NCI-H2171 treated with DMSO at 0.1 percent for 48 hours (cell line): ENCODE data around the gene SHB.

Experiments used
- DNase-seq: peaks from one replicate; lab custom pipeline; 2025; lab: John Stamatoyannopoulos, UW

SHB gene

DNA sequence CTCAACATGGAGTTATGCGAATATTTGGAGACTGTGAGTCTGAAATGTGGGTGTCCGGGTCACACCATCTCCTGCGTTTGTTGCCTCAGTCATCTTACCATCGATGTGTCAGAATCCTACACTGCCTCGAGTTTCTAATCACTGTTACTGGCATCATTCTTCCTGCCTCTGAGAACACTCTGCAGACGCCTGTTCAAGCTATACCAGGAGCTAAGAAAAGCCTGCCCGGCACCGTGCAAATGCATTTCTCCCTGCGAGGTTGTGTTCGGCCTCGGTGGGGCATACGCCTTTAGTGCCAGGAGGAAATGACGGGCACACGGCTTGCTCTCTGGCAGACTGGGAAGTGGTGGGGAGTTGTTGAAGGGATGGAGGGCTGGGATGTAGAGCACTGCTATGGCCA lies 133.9 kb downstream of the SHB start:
- no peak for DNase-seq

DNA sequence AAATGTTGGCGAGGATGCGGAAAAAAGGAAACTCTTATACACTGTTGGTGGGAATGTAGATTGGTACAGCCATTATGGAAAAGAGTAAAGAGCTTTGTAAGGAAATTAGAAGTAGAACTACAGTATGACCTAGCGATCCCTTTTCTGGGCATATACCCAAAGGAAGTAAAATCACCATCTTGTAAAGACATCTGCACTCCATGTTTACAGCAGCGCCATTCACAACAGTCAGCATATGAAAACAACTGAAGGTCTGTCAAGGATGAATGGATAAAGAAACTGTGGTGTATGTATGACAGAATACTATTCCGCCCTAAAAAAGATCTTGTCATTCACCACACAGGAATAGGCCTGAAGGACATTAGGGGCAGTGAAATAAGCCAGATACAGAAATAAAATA lies 137.4 kb downstream of the SHB start:
- no peak for DNase-seq

DNA sequence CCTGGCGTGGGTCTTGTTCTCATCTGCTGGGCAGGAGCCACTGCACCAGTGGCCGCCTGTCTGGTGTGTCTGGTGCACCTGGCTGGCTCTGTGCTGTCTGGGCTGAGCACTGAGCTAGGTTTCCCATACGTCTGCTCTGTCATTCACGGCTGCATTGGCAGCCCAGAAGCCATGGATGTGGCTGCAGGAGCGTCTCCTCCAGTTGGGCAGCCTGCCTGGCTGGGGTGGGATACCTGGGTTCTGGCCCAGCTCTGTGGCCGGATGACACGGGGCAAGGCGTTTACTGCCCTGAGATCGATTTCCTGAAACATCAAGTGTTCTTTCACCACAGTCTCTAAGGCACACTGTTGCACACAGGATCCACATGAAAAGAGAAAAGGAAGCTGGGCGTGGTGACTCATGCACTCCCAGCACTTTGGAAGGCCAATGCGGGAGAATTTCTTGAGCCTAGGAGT lies 139.6 kb downstream of the SHB start:
- DNase-seq, result no peak

DNA sequence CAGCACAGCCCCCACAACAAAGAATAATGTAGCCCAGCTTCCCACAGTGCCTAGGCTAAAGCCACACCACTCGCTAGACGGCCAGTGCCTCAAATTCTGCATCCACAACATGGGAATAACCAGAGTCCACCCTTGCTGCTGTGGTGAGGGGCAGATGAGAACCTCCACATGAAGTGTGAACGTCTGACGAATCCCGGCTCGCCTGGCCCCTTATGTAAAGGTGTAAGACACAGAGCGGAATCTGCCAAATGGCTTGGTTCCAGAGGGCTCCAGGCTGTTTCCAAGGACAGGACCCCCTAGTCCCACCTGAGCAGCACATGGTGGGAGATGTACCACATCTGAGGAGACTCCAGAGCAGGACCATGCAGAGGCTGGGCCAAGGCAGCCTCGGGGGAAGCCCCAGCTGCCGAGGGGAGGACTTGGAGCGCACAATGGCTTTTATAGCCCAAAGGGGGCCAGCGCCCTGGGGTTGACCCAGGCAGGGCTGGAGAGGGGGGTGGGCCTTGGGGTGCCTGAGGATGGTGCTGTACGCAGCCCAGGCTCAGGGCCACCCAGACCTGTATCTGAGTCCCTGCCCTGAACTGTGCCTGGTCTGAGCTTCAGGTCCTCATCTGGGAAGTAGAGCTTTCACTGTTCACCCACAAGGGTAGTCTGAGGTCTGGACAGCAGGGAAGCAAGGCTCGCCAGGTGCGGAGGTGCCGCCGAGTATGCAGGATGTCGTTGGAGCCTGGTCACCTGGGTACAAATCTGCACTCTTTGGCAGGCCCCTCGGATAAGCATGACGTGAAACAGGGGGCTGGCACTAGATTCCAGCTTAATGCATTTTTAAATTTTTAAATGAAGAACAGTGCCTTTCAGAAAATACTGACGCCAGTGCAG lies 140.2 kb downstream of the SHB start:
- no peak for DNase-seq

DNA sequence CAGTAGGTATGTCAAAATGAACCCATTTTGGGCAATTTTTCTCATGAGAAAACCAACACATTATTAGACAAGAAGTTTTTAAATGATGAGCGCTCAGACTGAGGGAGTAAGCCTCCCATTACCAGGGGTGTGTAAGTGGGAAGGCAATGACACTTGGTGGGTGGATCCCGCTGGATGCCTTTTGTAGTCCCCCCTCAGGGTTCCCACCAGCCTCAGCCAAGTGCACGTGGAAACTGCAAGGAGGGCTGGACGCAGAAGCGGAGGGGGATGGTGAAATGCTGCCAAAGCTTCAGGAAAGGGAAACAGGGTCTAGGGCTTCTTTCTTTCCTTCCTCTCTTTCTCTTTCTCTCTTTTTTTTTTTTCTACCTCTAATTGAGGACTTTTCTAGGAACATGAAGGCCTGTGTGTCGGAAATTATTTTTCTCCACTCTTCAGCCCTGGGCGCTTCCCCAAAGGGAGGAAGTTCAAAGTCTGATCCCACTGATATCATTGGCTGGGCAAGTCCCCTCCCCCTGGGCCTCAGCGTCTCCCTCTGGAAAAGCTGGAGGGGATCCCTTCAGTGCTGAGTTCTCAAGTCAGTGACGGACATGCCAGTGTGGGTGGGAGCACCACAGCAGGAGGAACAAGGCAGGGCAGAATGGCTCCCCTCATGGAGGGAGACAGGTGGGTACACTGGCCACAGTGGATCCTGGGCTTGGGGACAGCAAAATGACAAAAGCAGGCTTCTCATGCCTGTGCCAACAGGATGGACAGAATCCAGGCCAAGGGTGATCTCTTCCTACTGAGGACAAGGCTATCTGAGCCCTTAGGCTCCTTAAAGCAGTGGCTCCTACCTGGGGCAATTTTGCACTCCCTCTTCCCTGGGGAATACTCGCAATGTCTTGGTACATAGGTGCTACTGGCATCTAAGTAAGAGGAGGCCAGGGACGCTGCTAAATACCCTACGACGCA lies 141.2 kb downstream of the SHB start:
- DNase-seq, result no peak

DNA sequence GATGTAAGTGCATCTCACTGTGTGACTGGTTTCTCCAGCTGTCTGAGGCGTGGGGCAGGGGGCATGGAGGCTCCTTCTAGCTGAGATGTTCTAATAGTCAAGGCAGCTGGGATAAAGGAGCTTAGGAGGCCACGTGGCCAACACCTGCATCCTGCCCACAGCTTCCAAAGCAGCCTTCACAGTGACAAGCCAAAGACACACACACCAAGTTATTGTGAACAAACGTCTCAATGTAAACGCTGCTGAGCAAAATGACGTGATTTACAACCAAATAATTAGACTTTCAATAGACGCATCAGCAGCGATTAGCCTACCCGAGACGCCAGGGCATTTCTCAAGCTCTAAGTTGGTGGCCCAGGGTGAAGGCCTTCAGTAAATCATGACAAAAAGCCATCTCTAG lies 141.9 kb downstream of the SHB start:
- no peak for DNase-seq

DNA sequence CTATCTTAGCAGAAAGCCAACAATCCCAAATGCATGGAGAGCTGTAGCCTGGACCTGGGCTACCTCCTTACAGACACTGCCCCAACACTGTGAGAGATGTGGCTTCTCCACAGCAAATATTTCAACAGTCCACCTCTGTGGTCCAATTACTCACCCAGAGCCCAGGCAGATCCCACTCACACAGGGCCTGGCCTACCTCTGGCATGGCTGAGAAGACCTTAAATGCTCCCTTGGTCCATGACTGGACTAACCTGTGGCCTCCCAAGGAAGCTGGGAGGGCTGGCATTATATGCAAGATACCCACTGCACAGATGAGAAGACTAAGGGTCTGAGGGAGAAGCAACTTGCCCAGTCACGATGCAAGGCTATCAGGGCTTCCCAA lies 142.3 kb downstream of the SHB start:
- no peak for DNase-seq

DNA sequence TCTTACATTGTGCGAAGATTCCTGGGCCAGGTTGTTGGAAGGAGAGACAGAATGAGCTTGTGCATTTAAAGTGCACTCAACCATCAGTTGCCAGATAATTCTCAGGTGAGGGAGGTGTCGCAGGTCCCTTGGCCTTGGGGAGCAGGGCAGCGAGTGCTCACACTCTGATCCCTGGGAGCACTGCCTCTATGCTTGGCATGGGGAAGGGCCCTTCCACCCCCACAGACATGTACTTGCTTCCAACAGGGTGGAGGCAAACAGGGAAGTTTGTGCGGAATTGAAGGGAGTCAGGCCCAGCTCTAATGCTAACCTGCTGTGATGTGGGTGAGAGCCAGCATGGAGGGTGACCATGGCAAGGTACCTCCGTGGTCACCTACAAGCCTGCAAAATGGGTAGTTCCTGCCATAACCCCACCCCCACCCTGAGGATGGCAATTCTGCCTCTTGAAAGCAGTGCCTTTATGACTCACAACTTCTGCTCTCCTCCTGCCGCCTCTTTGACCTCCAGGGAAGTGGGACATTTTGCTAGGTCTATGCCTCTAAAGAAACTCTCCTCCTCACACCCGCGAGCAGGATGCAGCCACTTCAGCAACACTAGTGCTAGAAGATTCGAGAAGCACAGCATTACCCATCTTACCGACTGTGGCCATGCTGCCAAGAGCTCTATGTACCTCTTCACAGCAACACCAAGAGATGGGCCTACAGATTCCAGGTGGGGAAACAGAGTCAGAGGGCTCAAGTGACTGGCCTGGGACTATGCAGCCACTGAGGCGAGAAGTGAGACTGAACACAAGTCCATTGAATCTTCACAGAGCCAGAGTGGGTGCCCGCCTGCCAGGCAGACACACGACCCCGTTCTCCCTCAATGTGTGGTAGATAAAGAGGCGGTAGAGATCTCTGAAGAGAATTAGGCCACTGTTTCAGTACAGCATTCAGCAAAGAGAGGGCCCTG lies 143.0 kb downstream of the SHB start:
- no peak for DNase-seq

DNA sequence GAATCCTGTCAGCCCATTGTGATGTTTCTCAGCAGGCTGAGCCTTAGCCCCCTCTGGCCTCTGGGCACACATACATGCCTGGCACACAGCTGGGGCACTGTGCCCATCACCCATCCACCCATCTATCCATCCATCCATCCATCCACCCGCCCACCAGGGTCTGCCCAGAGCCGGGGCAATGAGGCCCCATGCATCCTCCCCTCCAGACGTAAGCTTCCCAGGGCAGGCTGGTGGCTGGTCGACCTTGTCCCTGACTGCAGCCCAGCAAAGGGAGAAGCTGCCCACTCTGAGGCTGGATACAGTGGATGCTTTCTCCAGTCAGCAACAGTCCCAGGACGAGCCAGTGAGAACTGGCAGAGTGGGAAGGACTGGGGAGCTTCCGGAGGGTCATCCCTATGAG lies 144.0 kb downstream of the SHB start:
- DNase-seq, result no peak

DNA sequence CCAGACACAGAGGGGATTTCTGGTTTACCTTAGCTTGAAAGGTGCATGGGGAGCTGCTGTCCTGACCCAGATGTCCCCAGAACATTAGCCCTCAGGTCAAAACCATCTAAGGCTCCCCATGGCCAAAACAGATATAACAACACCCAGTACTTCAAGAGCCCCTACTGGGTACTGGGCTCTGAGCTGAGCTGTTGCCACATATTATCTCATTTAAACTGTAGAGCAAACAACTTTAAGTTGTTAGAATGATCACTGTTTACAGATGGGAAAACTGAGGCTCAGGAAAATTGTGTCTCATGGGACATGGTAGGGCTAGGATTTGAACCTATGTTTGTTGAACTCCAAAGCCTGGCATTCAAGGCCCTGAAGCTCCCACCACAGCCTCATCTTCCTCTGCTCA lies 144.5 kb downstream of the SHB start:
- no peak for DNase-seq

DNA sequence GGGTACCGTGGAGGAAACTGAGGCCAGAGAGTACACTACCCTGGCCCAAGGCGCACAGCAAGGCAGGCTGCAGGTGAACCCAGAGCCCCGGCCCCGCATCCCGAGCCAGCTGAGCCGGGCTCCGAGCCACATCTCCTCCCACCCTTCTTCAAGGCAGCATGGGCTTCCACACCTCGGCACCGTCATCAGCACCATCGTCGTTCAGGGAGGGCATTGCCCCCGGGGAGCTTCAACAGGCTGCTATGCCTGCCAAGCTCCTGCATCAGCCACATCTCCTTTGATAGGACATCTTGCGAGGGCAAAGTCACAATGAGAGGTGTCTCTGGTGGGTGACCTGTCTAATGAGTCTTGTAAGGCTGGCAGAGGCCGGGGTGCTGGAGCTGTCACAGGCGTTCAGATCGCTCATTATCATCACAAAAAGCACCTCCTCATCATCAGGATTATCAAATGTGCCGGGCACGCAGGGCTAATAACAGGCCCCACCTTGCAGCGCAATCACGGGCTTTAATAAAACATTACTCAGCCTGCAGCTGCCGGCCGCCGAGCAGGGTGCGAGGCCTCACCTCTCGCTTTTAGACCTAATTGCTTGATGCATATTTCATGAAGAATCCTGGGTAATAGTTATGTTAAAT lies 145.1 kb downstream of the SHB start:
- DNase-seq, result no peak

DNA sequence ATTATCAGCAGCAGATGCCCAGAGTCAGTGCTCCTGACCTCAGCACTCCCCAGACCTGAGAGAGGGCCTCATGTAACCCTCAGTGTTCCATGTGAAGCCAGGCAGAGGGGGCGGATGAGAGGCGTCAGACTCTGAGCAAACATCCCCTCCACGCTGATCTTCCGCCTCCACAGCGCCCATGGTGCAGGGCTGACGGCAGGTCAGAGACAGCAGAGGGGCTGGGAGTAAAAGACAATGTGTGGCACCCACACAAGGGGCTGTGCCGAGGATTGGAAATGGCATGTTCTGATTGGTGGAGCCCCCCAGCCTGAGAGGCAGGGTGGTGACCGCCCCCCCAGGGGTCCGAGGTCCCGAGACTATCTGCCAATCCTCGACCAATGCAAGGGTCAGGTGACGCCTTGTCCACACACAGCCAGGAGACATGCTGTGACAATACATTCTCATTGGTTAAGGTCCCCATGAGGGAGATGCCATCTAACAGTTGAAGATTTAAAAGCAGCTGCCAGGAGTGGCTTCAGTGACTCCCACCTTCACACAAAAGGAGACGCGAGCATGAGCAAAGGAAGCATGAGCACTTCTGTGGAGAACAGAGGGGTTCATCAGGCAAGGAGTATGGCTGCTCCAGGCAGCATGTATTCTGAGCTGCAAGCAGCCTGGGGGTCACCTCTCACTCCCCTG lies 145.8 kb downstream of the SHB start:
- DNase-seq, result no peak

DNA sequence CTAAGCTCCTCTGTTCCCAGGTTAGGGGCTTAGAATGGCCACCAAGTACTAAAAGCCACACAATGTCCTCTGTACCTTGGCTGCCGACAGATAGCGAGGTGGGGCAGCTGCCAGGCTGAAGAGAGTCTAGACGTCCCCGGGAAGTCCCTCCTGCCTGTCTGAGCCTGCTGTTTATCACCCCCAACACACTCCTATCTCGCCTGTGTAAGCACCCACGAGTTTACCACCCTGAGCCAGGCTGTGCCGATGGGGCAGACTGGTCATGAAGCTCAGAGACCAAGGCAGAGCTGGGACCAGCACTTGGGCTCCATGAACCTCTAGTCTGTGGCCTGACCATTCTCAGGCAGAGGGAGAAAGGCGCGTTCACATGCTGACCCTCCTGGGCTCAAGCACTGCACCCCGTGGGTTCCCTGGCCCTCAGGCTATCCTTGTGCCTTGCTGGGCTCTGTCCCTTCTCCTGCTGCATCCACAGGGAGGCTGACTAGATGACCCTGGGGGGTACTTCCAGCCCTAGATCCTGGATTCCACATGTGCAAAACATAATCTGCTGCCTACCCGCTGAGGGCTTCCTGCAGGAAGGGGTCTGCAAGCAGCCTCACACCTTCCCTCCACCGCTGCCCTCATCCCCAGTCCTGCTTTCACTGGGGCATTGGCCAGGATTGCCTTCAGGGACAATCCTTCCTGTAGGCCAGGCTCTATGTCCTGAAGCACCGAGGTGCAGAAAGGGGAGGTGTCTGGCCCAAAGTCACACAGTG lies 146.5 kb downstream of the SHB start:
- DNase-seq, result no peak

DNA sequence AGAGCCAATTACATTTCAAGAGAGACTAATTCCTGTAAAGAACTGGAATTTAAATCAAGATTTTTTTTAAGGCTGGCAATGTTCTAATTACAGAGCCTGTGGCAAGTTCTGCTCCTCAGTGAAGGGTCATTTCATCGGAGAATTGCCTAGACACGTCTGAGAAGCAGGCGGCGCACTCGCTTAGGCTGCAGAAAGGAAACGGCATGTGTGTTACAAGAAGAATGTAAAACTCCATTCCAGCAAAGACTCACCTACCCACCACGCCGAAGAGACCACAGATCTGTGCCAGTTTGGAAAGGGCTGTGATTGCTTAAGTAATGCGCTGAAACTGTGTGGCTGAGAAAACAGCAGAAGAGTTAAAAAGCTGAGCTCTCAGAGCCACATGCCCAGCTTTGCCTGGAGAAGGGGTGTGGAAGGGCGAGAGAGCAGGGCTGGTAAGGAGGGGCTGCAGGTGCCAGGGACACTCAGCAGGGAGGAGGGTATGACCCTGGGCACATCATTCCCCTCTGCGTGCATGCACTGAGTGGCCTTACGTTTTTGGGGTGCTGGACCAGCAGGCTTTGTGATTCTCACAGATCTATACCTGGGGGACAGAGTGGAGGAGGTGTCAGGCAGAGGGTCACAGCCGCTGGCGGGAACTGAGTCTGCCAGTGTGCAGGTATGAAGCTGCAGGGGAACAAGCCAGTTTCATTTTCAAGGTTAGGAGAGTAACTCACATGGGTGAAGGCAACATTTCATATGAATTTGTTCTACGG lies 147.3 kb downstream of the SHB start:
- DNase-seq, result no peak

DNA sequence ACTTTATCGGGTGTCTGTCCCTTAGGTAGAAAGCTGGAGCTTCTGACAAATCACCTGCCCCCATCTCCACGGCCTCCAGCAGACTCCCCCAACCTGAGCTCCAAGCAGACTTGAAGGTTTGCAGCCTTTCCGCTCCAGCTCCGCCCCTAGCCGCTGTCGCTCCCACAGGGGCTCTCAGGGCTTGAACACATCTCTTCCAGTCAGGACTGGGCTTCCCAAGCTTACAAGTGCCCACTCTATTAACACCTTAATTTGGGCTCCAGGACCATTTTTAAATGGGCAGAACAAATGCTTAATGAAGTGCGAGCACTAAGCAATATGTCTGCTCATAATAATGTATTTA lies 147.9 kb downstream of the SHB start:
- DNase-seq, result no peak

DNA sequence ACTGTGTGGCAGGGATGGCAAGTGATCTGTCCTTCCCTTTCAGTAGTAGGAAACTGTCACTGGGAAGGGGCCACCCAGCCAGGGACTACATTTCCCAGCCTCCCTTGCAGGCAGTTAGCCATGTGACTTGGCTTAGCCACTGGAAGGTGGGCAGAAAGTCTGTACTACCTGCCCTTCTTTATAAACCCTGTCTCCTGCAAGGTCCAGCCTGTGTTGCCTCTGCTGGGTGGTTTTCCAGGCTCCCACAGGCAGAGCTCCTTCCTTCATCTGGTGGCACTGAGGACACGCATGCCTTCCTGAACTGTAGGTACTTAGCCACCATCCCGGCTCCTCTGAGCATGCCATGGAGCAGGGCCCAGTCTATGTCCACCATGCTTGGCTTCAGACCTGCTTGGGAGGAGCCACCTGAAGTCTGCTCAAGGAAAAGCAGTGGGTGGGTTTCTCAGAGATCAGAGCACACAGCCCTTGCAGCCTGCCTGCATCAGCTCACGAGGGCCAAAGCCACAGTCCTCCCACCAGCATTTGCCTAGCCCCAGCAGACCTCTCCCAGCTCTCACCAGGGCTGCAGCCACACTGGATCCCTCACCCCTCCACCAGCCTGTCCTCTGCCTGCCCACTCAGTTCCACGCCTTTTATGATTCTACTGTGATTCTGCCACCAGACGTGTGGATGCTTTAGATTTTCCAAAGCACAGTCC lies 148.4 kb downstream of the SHB start:
- no peak for DNase-seq

DNA sequence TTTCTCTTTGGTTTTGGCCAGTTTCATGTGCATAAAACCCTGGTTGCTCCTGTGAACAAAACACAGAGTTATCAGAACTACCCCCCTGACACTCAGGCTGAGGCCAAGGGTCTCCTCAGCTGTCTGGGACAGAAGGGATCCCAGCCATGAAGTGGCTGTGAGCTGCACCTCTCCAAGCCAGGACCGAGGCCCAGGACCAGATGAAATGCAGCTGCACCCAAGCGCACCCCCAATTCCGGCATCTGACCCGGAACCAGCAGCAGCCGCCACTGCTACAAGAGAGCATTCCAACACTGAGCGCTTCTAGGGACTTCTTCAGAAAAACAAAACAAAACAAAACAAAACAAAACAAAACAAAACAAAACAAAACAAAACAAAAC lies 149.1 kb downstream of the SHB start:
- no peak for DNase-seq

DNA sequence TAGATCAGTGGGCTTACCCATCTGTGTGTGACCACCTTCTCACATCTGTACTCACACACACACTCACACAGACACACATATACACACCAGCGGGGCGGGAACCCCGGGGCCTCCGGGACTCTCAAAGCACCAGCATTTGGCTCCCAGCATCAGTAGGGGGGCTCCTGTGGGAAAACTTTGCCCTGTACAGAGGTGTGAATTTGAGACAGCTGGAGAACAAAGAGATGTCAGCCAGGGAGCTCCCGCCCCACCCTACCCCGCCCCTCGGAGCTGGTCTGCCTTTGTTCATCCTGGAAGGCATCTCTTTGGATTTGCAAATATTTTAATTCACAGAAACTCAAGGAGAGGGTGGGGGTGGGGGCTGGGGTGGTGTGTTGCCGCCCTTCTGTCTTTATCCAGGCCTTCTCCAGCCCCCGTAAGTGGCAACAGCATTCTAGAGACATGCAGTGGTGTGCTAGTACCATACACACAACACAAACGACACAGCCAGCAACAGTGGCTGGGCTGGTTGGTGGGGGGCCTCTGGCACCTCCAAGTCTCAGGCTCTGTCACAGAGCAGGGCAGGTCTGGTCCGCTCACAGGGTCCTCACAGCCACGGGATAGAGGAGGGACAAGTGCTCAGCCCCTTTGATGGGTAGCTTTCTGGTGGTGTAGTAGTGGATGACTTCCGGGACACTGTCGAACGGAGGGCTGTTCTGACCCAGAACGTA lies 149.6 kb downstream of the SHB start:
- no peak for DNase-seq
